Measurements from ENCODE around the gene SCAPER.
"Not testable (repeated sequence)": the region's sequence is repeated elsewhere in the genome, so short reads cannot be mapped to it uniquely, and the experiment has no call there.

Gene SCAPER

GRCh38 chr15:76309601-76310330, 595.4 kb downstream of the SCAPER start:
- DNase-seq: no peak

- DNase-seq: no peak
Measured at GRCh38 chr15:76303909-76304308, 601.2 kb downstream of the SCAPER start.

- no peak for DNase-seq
Measured at GRCh38 chr15:76299786-76300185, 605.4 kb downstream of the SCAPER start.

DNA sequence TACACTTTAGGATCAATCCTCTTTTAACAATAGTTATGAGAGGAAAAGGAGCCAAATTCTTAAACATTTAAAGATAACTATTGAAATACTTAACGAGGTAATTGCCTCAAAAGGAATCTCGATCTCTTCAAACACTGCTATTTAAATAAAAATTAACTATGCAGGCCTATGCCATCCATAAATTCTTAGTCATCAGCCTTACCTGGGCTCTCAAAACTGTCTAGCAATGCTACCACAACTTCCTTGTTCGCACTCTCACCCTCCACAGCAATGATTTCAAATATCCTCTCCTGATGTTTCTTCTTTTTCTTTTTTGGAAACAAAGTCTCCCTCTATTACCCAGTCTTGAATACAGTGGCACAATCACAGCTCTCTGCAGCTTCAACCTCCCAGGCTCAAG, 606.2 kb downstream of the SCAPER start:
- DNase-seq: no peak

- DNase-seq: not testable (repeated sequence)
Measured at GRCh38 chr15:76297951-76298350, 607.2 kb downstream of the SCAPER start.
